HG03108 (cell line): ENCODE data around the gene ANKFN1.

ENCODE experiments used
- ATAC-seq: cut with Tn5 transposase; IDR thresholded peaks from one replicate; pipeline ENCODE4 v1.9.1; 2021; ENCODE audit warnings: moderate library complexity; ENCODE audit not compliant: unreplicated experiment

Gene ANKFN1

DNA sequence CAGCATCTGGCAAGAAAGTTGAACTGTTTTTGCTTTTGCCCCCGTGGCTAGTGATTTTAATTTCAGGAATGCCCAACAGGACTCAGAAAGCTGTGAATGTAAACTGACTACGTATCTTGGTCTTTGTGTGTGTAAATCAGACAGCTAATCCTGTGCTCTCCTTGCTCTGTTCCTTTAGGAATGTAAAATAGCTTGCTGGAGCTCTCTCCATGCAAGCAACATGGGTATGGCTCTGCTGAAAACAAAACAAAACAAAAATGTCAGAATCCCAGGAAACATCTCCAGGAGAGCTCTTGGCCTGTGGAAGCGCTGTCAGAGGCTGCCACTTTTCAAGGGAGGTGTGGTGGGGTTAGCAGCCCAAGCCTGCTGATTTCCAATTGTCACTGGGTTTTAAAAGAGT, 278.5 kb downstream of the ANKFN1 start:
- no peak for ATAC-seq

DNA sequence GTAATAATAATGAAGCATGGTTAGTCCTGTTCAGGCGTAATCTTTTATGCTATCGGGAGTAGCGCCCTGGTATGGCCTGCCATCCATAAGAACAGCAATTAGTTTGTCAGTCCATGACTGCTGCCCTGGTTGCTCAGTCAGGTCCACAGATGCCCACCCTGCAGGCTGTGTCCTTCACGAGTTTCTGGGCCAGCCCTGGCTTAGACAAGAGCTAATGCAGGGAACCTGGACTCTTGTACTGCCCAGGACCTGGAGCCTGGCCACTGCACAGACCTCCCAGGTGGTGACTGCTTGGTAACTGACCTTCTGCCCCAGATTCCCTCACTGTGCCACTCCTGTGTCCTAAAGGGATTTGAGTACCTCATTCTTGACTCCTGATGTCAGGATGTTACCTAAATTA, 279.2 kb downstream of the ANKFN1 start:
- ATAC-seq, result no peak

GRCh38 chr17:56434610-56435009, 281.3 kb downstream of the ANKFN1 start:
- no peak for ATAC-seq

DNA sequence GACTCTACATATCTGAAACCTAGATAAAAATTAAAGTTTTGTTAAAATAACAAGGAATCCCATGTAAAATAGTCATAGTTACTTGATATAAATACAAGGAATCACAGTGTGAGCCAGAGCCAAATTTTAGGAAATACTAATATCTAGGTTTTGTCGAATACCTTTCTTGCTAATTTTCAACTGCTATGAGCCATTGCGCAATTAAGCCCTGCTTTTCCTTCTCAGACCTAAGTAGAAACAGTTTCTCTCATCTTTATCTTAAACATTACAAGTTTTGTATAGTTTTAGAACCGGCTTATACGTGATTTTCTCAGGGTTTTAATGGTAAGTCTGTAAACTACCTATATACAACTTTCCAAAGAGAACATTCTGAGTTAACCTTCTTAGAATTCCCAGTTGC, 282.9 kb downstream of the ANKFN1 start:
- no peak for ATAC-seq

DNA sequence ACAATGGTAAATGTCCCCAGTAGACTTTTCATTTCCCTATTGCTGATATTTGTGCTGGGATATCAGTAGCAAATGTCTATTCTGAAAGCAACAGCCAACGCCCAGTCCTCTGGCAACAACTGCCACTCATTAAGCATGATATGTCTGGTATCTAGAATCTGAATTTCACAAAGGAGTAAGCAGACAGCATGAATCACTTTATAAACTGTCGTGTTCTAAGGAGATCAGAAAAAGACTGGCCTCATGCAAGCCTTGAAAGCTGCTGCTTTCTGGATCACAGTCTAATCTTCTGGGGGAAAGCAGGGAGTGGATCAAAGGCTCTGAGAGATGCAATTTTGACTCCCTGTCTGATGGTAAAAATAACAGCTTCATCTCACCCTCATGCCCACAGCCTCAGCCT, 287.1 kb downstream of the ANKFN1 start:
- no peak for ATAC-seq

DNA sequence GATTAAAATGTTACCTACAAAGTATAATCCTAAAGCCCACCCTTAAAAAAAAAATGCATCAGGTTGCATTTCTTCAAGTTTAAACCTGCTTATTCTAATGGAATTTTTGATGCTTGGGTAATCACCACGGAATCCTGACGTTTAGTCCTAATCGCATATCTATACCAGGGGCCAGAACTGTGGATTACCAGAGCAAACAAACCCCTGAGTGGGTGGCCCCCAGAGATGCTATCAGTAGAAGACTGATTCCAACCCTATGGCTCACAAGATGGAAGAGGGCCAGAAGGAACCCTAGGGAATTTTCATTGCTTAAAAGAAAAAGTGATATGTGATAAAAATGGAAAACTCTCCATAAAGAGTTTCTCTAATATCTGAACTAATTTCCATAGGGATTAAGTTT, 288.0 kb downstream of the ANKFN1 start:
- no peak for ATAC-seq

- ATAC-seq, result no peak
These were observed 292.6 kb downstream of the ANKFN1 start for GRCh38 chr17:56445692-56446411.

DNA sequence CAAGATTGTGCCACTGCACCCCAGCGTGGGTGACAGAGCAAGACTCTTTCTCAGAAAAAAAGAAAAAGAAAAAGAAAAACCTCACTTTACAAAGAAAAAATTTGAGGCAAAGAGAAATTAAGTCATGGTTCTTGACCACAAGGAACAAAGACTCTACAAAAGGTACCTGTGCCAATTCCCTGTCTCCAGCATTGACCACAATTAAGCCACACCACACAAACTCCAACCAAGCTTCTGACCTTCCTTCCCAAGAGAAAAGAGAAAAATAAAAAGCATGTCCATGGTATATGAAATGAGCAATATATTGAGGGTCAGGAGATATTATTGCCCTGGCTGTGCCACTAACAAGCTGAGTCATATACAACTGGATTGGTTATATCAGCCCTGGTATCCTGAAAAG, 293.9 kb downstream of the ANKFN1 start:
- ATAC-seq, result no peak

DNA sequence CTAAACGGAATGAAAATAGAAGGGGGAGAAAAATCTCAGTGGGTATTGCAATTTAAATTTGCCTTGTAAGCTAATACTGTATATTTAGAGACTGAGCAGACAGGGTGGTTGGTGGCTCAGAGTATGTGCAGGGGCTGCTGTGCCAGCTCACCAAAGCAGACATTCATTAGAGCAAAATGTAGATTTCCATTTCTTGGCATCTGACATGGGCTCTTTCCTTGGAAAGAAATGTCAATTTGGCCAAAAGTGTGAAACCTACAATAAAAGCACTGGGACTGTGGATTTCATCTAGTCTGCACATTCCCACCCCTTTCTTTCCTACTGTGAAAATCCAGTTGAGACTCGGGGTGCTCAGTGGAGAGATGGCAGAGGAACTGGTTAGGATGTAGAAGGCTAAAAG, 295.1 kb downstream of the ANKFN1 start:
- ATAC-seq, result no peak

DNA sequence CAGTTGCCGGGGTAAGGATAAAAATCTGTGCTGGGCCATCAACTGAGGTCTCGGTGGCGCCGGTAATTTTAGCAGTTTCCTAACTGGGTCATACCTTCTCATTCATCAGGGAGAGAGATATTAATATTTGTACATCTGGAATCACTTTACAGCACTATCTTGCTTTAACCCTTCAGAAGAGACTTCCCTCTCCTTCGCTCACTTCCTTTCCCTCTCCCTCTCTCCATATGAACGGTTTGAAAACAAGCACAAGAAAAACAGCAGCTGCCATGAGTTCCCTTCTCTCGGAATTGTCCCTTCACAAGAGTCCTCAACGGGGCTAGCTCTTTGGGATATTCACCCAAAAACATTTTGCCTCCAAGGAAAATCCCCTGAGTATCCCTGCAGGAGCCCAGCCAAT, 295.9 kb downstream of the ANKFN1 start:
- no peak for ATAC-seq

- ATAC-seq, result no peak
These were observed 298.4 kb downstream of the ANKFN1 start for GRCh38 chr17:56451629-56452028.

- no peak for ATAC-seq
These were observed 299.2 kb downstream of the ANKFN1 start for GRCh38 chr17:56452461-56452860.

DNA sequence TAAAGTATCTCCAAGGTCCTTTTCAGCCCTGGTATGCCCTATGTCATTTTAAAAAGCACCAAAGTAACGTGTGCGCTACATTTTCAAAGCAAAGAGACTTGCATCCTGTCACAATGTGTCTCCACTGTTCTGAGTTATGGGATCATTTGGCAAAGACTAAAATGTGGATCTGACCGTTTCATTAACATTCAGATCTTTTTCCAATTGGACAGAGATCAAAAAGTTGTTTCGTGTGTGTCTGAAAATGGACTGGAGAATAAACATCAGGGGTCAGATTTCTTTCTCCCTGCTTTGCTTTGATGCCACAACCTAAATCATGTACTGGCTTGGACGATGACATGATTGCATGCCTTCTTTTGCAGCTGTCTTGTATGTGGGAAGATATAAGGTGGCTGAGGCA, 304.2 kb downstream of the ANKFN1 start:
- ATAC-seq, result no peak

- ATAC-seq, result no peak
These were observed 312.6 kb downstream of the ANKFN1 start for GRCh38 chr17:56465886-56466285.

DNA sequence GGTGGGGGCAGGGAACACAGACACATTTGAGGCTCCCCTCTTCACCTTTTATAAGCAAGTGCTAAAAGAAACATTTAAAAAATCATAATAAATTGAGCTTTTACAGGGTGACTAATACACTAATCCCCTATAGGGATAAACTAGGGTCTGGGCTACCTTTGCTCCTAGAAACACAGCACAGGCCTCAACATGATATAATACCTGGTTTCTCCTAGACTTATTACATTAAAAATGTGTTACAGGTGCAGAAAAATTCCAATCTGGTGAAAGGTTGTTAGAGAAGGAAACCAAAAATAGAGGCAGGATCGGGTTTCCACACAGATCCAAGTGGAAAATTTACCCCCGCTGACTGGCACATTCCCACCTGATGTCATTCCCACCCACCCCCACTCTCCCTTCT, 315.6 kb downstream of the ANKFN1 start:
- no peak for ATAC-seq

- ATAC-seq, result no peak
These were observed 318.4 kb downstream of the ANKFN1 start for GRCh38 chr17:56471696-56472095.

- no peak for ATAC-seq
These were observed 321.8 kb downstream of the ANKFN1 start for GRCh38 chr17:56475116-56475515.

GRCh38 chr17:56478836-56479447, 325.7 kb downstream of the ANKFN1 start:
- ATAC-seq, result no peak

DNA sequence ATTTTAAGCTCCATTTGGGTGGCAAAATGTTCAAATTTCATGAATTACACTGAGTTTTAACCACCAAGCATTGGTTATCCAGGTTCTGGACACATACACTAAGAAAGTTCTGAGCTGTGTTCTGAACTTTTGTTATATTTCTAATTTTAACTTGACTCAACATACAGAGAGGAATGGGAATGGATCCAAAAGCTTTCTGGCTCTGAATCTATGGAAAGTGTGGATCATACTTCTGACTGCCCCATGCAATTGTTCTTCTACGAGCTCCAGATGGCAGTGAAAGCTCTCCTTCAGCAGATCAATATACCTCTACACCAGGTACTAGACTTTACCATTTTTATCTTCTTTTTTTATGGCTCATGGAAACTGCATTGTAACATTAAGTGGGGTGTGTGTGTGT, 327.2 kb downstream of the ANKFN1 start:
- ATAC-seq, result no peak

DNA sequence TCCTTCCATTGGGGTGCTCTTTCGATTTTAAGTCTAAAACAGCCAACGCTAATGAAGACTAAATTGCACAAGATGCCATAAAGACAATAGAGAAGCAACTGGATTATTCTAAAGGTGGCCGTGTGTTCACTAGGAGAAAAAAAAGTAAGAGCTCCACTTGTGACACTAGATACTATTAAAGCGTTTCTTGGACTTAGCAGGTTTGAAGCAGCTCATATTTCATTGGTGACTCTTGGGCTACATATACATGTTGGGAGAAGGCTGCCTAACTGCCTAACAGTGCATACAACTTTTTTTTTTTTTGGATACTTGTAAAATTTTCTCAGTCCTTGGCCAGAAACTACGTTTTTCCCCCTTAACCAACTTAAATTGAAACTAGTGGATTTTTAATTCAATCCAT, 328.4 kb downstream of the ANKFN1 start:
- no peak for ATAC-seq

DNA sequence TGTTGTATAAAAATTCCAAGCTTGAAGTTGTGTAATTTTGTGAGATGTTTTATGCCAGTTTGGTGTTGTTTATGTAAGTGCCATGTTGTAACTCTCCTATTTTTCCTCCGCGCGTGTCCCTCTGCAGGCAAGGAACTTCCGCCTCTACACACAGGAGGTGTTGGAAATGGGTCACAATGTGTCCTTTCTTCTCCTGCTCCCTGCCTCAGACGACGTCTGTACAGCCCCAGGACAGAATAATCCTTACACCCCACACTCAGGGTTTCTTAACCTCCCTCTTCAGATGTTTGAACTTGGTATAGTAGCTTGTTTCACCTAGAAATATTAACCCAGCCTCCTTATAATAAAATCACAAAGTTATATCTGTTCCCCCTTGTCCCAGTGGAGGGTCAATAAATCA, 329.0 kb downstream of the ANKFN1 start:
- ATAC-seq, result no peak

- ATAC-seq, result no peak
These were observed 333.5 kb downstream of the ANKFN1 start for GRCh38 chr17:56486732-56487131.

- ATAC-seq, result no peak
These were observed 335.5 kb downstream of the ANKFN1 start for GRCh38 chr17:56488800-56489199.
